ENCODE data around the gene NPEPL1.

- TF ChIP-seq, protein P1, sequence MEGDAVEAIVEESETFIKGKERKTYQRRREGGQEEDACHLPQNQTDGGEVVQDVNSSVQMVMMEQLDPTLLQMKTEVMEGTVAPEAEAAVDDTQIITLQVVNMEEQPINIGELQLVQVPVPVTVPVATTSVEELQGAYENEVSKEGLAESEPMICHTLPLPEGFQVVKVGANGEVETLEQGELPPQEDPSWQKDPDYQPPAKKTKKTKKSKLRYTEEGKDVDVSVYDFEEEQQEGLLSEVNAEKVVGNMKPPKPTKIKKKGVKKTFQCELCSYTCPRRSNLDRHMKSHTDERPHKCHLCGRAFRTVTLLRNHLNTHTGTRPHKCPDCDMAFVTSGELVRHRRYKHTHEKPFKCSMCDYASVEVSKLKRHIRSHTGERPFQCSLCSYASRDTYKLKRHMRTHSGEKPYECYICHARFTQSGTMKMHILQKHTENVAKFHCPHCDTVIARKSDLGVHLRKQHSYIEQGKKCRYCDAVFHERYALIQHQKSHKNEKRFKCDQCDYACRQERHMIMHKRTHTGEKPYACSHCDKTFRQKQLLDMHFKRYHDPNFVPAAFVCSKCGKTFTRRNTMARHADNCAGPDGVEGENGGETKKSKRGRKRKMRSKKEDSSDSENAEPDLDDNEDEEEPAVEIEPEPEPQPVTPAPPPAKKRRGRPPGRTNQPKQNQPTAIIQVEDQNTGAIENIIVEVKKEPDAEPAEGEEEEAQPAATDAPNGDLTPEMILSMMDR (IDR thresholded peaks at IDR 0.05) = no peak
- no peak for TF ChIP-seq POLR2A (IDR thresholded peaks at IDR 0.05)
Measured at GRCh38 chr20:58646703-58647102, 45.9 kb upstream of the NPEPL1 start.
